Measurements from ENCODE around the gene AOAH. TPM values are rescaled to one million over a fixed set of nuclear protein-coding genes. Genes with fewer than 3 reads are reported as not detected.

The AOAH gene
- total and polyA plus RNA-seq, 2 donors (not counting 3 experiments of a cell fraction or from before 2014, with no cell fraction given): not detected

- intact Hi-C loops (cut with micrococcal nuclease): no loop called here
- POLR2A ChIA-PET: no interaction called here
Measured at GRCh38 chr7:36522453-36523007, 201.8 kb downstream of the AOAH start.

More at GRCh38 chr7:36522453-36523007, 201.8 kb downstream of the AOAH start:
- H3K9ac ChIP-seq (replicated peaks; ENCODE audit: extremely low read depth, insufficient read depth, low read length): no peak overlapping the region
- dilution Hi-C loops (cut with MboI; ENCODE audit: extremely low pct_ligation_motif_present, low sequenced_read_pairs): no loop called here
- no peaks in the 10 kb centered on the region for H3K9me3 ChIP-seq (replicated peaks; ENCODE audit: control insufficient read depth, insufficient read depth, low read length)
- BruUV-seq (replicated peaks): no TSS peak
- no peaks in the 10 kb centered on the region for H3K36me3 ChIP-seq (ENCODE audit: control insufficient read depth in 2 of 2, extremely low read depth in 1 of 2, insufficient read depth in 2 of 2, low read length in 2 of 2)
- H3K79me2 ChIP-seq (ENCODE audit: control insufficient read depth, insufficient read depth, low read length): no peaks in the 10 kb centered on the region
- no peak overlapping the region for H3K4me2 ChIP-seq (ENCODE audit: insufficient read depth, low read length)
- no peak overlapping the region for H2AFZ ChIP-seq (ENCODE audit: low read depth, low read length)
- no peaks in the 10 kb centered on the region for H3K27me3 ChIP-seq (ENCODE audit: control insufficient read depth in 2 of 2, insufficient read depth in 2 of 2, low read length in 2 of 2)
- no peak for DNase-seq (ENCODE audit: low read depth, low spot score)
- peaks cover 11% of the 10 kb centered on the region for H3K4me1 ChIP-seq (ENCODE audit: control insufficient read depth, extremely low read depth, insufficient read depth, low read length)
- TF ChIP-seq FOS (IDR thresholded peaks at IDR 0.05; ENCODE audit: borderline replicate concordance, insufficient read depth, low read length) (no peak), EZH2 (IDR thresholded peaks at IDR 0.05; ENCODE audit: borderline replicate concordance, low read depth, low read length, severe bottlenecking) (no peak), JUN (IDR thresholded peaks at IDR 0.05; ENCODE audit: borderline replicate concordance, insufficient read depth, insufficient read length, low read depth) (no peak), GATA2 (IDR thresholded peaks at IDR 0.05; ENCODE audit: insufficient read depth, insufficient read length, low read depth, low read length) (no peak), POLR2AphosphoS5 (IDR thresholded peaks at IDR 0.05; ENCODE audit: insufficient read depth, low read depth, low read length) (no peak), CTCF (IDR thresholded peaks at IDR 0.05; ENCODE audit: extremely low read depth in 1 of 2, insufficient read depth in 1 of 2, low read depth in 1 of 2, low read length in 2 of 2) (no peak), POLR2A (IDR thresholded peaks at IDR 0.05; ENCODE audit: low read depth, low read length) (no peak), MYC (IDR thresholded peaks at IDR 0.05; ENCODE audit: low read depth, low read length) (no peak)
- TF ChIP-seq, protein P1, sequence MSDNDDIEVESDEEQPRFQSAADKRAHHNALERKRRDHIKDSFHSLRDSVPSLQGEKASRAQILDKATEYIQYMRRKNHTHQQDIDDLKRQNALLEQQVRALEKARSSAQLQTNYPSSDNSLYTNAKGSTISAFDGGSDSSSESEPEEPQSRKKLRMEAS (IDR thresholded peaks at IDR 0.05; ENCODE audit: insufficient read depth, insufficient read length): no peak
- CTCF ChIA-PET: interaction anchor here (0.9 kb wide), 2 partner anchors 35 to 51 kb away, joined by 3 read pairs; no protein-coding TSS in a partner anchor
- no peak overlapping the region for H3K27ac ChIP-seq (ENCODE audit: insufficient read depth, low read depth, low read length)
- no peak overlapping the region for H3K4me3 ChIP-seq (replicated peaks in 1 of 3; ENCODE audit: insufficient read depth in 1 of 3, low read depth in 1 of 3, low read length in 3 of 3)
- no peak for FAIRE-seq
- no peaks in the 10 kb centered on the region for H3K9me1 ChIP-seq (replicated peaks; ENCODE audit: control insufficient read depth, extremely low read depth, insufficient read depth, low read length)
- H4K20me1 ChIP-seq (replicated peaks; ENCODE audit: control insufficient read depth, extremely low read depth, insufficient read depth, low read length): no peaks in the 10 kb centered on the region

Measured in endothelial cell of umbilical vein (primary cell).